ENCODE results near the gene VEGFC. TPM values are rescaled to one million over a fixed set of nuclear protein-coding genes. Genes with fewer than 3 reads are reported as not detected.

Gene VEGFC
- total RNA-seq, 1 donor from 2014 or later, result 18.9 TPM

GRCh38 chr4:176690716-176691115 lies 102.0 kb downstream of the VEGFC start:
- DNase-seq (ENCODE audit: low read depth, low spot score), result no peak

- no peak for DNase-seq (ENCODE audit: low read depth, low spot score)
These were observed 112.0 kb downstream of the VEGFC start for GRCh38 chr4:176680668-176681180.

- DNase-seq (ENCODE audit: low read depth, low spot score), result no peak
These were observed 115.8 kb downstream of the VEGFC start for GRCh38 chr4:176676901-176677300.

DNA sequence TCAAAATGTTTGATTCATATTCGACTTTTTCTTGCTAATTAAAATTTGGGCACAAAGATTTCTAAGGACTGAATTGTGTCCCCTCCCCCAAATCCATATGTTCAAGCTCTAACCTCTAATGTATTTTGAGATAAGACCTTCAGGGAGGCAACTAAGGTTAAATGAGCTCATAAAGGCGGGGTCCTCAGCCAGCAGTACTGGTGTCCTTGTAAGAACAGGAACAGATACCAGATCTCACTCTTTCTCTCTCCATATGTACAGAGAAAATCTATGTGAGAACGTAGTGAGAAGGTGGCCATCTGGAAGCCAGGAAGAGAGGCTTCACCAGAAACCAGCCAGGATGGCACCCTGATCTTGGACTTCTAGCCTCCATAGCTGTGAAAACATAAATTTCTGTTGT lies 116.9 kb downstream of the VEGFC start:
- no peak for DNase-seq (ENCODE audit: low read depth, low spot score)

DNA sequence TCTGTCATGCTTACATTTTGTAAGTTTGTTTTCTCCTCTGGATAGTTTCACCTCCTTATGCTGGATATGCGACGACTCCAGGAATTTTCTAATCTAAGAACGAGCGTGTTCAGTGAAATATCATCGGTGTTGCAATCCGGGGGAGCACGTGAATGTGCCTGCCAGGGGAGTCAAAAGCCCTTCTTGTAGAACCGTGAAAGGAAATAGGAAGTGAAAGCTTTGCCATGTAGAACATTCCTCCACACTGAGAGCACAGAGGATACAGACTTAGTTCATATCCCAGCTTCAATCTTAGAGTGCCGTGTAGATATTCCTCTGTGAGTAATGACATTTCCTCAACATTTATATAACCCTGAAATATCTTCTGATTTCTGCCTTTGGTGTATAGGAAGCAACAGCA lies 121.2 kb downstream of the VEGFC start:
- DNase-seq (ENCODE audit: low read depth, low spot score), result no peak

- no peak for DNase-seq (ENCODE audit: low read depth, low spot score)
These were observed 124.4 kb downstream of the VEGFC start for GRCh38 chr4:176668324-176668723.

DNA sequence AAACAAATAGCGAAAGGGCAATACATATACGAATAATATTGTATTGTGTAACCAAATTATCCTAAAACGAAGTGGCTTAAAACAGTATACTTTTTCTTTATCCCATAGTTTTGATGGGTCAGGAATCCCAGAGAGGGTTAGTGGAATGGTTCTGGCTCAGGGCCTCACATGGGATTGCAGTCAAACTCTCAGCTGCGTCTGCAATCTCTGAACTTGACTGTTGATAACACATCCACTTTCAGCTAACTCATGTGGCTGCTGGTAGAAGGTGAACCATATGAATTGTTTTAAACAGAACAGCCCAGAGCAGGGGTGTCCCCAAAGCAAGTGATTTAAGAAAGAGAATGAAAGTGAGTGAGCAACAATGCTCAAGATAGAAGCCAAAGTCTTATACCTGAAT lies 127.8 kb downstream of the VEGFC start:
- no peak for DNase-seq (ENCODE audit: low read depth, low spot score)

- DNase-seq (ENCODE audit: low read depth, low spot score), result no peak
These were observed 132.2 kb downstream of the VEGFC start for GRCh38 chr4:176660561-176660960.

- no peak for DNase-seq (ENCODE audit: low read depth, low spot score)
These were observed 136.6 kb downstream of the VEGFC start for GRCh38 chr4:176656108-176656507.

GRCh38 chr4:176654565-176655216 lies 138.0 kb downstream of the VEGFC start:
- no peak for DNase-seq (ENCODE audit: low read depth, low spot score)

DNA sequence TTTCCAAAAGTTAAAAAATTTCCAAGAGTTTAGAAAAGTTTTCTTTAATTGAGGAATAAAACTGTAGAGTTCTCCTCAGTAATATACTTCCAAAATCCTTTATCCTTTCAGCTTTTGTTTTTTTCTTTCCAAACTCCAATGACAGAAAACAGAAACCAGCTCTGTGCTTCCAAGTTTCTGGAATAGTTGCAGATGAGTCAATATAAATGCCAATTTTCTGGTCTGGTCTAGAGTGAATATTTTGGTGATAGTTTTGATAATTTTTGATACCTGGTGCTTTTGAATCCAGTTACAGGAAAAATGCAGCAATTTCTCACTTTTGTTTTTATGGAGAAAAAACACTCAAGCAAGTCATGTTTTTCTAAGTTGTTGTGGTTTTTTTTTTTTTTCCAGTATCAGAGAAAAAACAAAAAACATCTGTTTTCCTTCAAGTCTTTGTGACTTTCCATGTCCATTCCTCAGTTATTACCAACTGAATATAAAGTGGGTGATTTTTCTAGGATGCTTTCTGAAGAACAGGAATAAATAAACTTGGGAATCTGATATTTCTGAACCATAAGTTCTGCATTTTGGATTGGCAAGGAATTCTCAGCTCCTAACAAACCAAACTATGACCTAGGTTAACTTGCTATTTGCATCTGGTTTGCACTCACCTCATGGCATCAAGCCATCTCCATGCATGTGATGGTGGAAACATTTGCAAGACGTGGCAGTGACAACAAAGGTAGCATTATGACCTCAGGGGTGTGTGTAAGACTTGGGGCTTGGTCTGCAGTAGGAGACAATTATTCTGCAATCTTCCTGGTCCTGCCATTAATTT lies 139.1 kb downstream of the VEGFC start:
- DNase-seq (ENCODE audit: low read depth, low spot score), result no peak

DNA sequence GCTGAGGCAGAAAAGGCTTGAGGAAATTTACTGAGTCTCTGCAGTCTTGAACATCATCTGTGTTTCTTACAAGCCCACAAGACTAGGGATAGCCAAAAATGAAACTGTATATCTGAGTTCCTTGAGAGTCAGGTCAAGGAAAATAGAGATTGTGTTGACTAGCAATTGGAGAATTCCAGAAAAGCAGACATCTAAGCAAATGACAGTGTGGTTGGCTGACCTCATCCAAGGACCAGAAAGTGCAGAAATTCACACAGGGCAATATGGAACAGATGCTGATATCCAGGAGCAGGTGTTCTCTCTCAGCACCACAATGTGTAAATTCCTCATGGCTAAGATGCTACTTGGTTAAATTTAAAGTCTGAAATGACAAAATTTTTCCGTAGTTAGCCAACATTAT lies 146.4 kb downstream of the VEGFC start:
- no peak for DNase-seq (ENCODE audit: low read depth, low spot score)

GRCh38 chr4:176645246-176645960 lies 147.3 kb downstream of the VEGFC start:
- no peak for DNase-seq (ENCODE audit: low read depth, low spot score)

GRCh38 chr4:176642472-176642871 lies 150.2 kb downstream of the VEGFC start:
- DNase-seq (ENCODE audit: low read depth, low spot score), result no peak

GRCh38 chr4:176641237-176641636 lies 151.5 kb downstream of the VEGFC start:
- no peak for DNase-seq (ENCODE audit: low read depth, low spot score)

- no peak for DNase-seq (ENCODE audit: low read depth, low spot score)
These were observed 153.7 kb downstream of the VEGFC start for GRCh38 chr4:176638992-176639391.

DNA sequence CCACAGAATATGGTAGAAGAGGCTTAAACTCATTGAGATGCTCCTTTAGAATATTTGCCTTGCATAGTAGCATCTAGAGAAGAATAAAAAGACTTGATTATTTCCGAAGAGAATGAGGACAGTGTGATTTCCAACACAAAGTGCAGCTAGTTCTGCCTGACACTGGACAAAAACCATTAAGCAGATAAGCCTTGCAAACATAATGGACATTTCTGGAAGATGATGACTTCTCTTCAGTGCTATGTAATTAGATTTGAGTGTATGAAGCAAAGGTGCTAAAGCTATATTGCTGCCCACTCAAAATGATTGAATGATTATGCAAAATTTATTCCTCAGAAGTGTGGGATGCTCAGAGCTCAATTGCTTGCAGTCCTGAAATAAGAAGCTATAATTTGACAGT lies 156.4 kb downstream of the VEGFC start:
- DNase-seq (ENCODE audit: low read depth, low spot score), result no peak

GRCh38 chr4:176635372-176636261 lies 157.1 kb downstream of the VEGFC start:
- DNase-seq (ENCODE audit: low read depth, low spot score), result no peak

All from pulmonary artery endothelial cell (primary cell).